ENCODE results near the gene SLC35F4.

Gene SLC35F4

GRCh38 chr14:57854571-57854970, 11.3 kb downstream of the SLC35F4 start:
- Histone ChIP-seq H3K27ac (replicated peaks) (no peak overlapping the region), H3K4me3 (replicated peaks; ENCODE audit: insufficient read depth, low read length) (no peak overlapping the region), H3K27me3 (ENCODE audit: insufficient read depth, poor library complexity, severe bottlenecking) (no peaks in the 10 kb centered on the region)
- no peak for DNase-seq (ENCODE audit: low read depth in 1 of 2, low spot score in 1 of 2)
- no peak for TF ChIP-seq POLR2AphosphoS5 (IDR thresholded peaks at IDR 0.05; ENCODE audit: low read depth)

- Histone ChIP-seq H3K4me3 (replicated peaks; ENCODE audit: insufficient read depth, low read length) (no peak overlapping the region), H3K27me3 (ENCODE audit: insufficient read depth, poor library complexity, severe bottlenecking) (no peaks in the 10 kb centered on the region), H3K27ac (replicated peaks) (no peak overlapping the region)
- TF ChIP-seq GABPA (IDR thresholded peaks at IDR 0.05; ENCODE audit: low read depth) (no peak), SPI1 (IDR thresholded peaks at IDR 0.05; ENCODE audit: borderline replicate concordance, low read depth) (no peak), POLR2AphosphoS5 (IDR thresholded peaks at IDR 0.05; ENCODE audit: low read depth) (no peak), REST (IDR thresholded peaks at IDR 0.05; ENCODE audit: insufficient replicate concordance, low read depth) (no peak), CTCF (IDR thresholded peaks at IDR 0.05; ENCODE audit: insufficient read depth, low read length) (no peak)
- no peak for DNase-seq (ENCODE audit: low read depth in 1 of 2, low spot score in 1 of 2)
These were observed 14.5 kb downstream of the SLC35F4 start for GRCh38 chr14:57851354-57851753.

GRCh38 chr14:57848786-57849185, 17.1 kb downstream of the SLC35F4 start:
- Histone ChIP-seq H3K4me3 (replicated peaks; ENCODE audit: insufficient read depth, low read length) (no peak overlapping the region), H3K27me3 (ENCODE audit: insufficient read depth, poor library complexity, severe bottlenecking) (no peaks in the 10 kb centered on the region), H3K27ac (replicated peaks) (no peak overlapping the region)
- DNase-seq (ENCODE audit: low read depth in 1 of 2, low spot score in 1 of 2) = no peak
- TF ChIP-seq SPI1 (IDR thresholded peaks at IDR 0.05; ENCODE audit: borderline replicate concordance, low read depth) (no peak), CTCF (IDR thresholded peaks at IDR 0.05; ENCODE audit: insufficient read depth, low read length) (no peak), REST (IDR thresholded peaks at IDR 0.05; ENCODE audit: insufficient replicate concordance, low read depth) (no peak), GABPA (IDR thresholded peaks at IDR 0.05; ENCODE audit: low read depth) (no peak), POLR2AphosphoS5 (IDR thresholded peaks at IDR 0.05; ENCODE audit: low read depth) (no peak)

GRCh38 chr14:57848353-57848752, 17.5 kb downstream of the SLC35F4 start:
- Histone ChIP-seq H3K4me3 (replicated peaks; ENCODE audit: insufficient read depth, low read length) (no peak overlapping the region), H3K27ac (replicated peaks) (no peak overlapping the region), H3K27me3 (ENCODE audit: insufficient read depth, poor library complexity, severe bottlenecking) (no peaks in the 10 kb centered on the region)
- DNase-seq (ENCODE audit: low read depth in 1 of 2, low spot score in 1 of 2) = no peak
- no peak for TF ChIP-seq GABPA (IDR thresholded peaks at IDR 0.05; ENCODE audit: low read depth)
- no peak for TF ChIP-seq POLR2AphosphoS5 (IDR thresholded peaks at IDR 0.05; ENCODE audit: low read depth)
- TF ChIP-seq SPI1 (IDR thresholded peaks at IDR 0.05; ENCODE audit: borderline replicate concordance, low read depth) = no peak
- TF ChIP-seq CTCF (IDR thresholded peaks at IDR 0.05; ENCODE audit: insufficient read depth, low read length) = no peak
- no peak for TF ChIP-seq REST (IDR thresholded peaks at IDR 0.05; ENCODE audit: insufficient replicate concordance, low read depth)
